Type B pancreatic cell (in vitro differentiated cells): ENCODE results near the gene TMEM266. TPM values are rescaled to one million over a fixed set of nuclear protein-coding genes. Genes with fewer than 3 reads are reported as not detected.

Experiments
- DNase-seq: peaks from one replicate; pipeline ENCODE4 v3.0.0; 2021; ENCODE audit warnings: mixed read lengths; ENCODE audit not compliant: unreplicated experiment; ENCODE audit errors: extremely low spot score
- H3K27ac Mint-ChIP-seq: 2 replicates; pipeline ENCODE4 v1.8.0; 2021; ENCODE audit warnings: mild to moderate bottlenecking, mixed read lengths
- H3K27me3 Mint-ChIP-seq: 2 replicates; pipeline ENCODE4 v1.8.0; 2021; ENCODE audit warnings: mixed read lengths
- H3K36me3 Mint-ChIP-seq: 2 replicates; pipeline ENCODE4 v1.8.0; 2021; ENCODE audit warnings: mixed read lengths
- H3K4me1 Mint-ChIP-seq: one replicate; pipeline ENCODE4 v1.8.0; 2021; ENCODE audit warnings: mixed read lengths; ENCODE audit not compliant: unreplicated experiment
- H3K4me3 Mint-ChIP-seq: 2 replicates; pipeline ENCODE4 v1.8.0; 2021; ENCODE audit warnings: mild to moderate bottlenecking, mixed read lengths
- H3K9me3 Mint-ChIP-seq: 2 replicates; pipeline ENCODE4 v1.8.0; 2021; ENCODE audit warnings: mixed read lengths
- total RNA-seq: library from RNA; stranded (reverse); gene quantifications from 2 replicates; pipeline ENCODE4 v1.2.1, GENCODE V29; 2021; ENCODE audit warnings: low replicate concordance
- TF ChIP-seq, protein P1 (sequence below): fragments of 200-600 bp; sonication (generic); conservative IDR thresholded peaks from 2 replicates; pipeline ENCODE4 v1.5.0; 2021; ENCODE audit warnings: antibody characterized with exemption, mild to moderate bottlenecking

TMEM266 gene
- total RNA-seq, 1 donor from 2014 or later, result 2.3 TPM

DNA sequence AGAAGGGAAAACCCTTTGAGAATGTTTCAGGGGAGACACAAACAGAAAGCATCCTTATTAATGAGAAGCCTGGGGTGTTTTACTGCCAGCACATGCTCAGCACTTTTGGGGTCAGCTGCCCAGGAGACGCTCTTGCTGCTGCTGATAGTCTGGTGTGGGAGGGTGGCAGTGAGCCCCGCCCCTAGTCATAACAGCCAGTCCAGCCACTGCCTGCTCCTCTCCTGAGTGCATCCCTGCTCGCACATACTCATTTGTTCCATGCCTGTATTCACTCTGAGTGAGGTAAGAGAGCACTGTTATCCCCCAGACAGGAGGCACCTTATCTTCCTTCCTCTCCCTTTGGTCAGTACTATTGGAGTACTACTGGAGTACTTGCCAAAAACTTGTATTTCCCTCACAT, 150.2 kb downstream of the TMEM266 start:
- peaks cover 17% of the 10 kb centered on the region for H3K4me1 Mint-ChIP-seq
- TF ChIP-seq, protein P1, sequence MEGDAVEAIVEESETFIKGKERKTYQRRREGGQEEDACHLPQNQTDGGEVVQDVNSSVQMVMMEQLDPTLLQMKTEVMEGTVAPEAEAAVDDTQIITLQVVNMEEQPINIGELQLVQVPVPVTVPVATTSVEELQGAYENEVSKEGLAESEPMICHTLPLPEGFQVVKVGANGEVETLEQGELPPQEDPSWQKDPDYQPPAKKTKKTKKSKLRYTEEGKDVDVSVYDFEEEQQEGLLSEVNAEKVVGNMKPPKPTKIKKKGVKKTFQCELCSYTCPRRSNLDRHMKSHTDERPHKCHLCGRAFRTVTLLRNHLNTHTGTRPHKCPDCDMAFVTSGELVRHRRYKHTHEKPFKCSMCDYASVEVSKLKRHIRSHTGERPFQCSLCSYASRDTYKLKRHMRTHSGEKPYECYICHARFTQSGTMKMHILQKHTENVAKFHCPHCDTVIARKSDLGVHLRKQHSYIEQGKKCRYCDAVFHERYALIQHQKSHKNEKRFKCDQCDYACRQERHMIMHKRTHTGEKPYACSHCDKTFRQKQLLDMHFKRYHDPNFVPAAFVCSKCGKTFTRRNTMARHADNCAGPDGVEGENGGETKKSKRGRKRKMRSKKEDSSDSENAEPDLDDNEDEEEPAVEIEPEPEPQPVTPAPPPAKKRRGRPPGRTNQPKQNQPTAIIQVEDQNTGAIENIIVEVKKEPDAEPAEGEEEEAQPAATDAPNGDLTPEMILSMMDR, result no peak
- no peak for DNase-seq
- no peak overlapping the region for H3K27ac Mint-ChIP-seq
- H3K36me3 Mint-ChIP-seq, result peaks cover 27% of the 10 kb centered on the region
- no peaks in the 10 kb centered on the region for H3K9me3 Mint-ChIP-seq
- no peaks in the 10 kb centered on the region for H3K27me3 Mint-ChIP-seq
- H3K4me3 Mint-ChIP-seq, result no peak overlapping the region

GRCh38 chr15:76215634-76216033, 155.8 kb downstream of the TMEM266 start:
- H3K36me3 Mint-ChIP-seq, result peaks cover 36% of the 10 kb centered on the region
- H3K9me3 Mint-ChIP-seq, result peaks cover 10% of the 10 kb centered on the region
- TF ChIP-seq, protein P1, result no peak
- no peak for DNase-seq
- H3K4me3 Mint-ChIP-seq, result no peak overlapping the region
- H3K27me3 Mint-ChIP-seq, result no peaks in the 10 kb centered on the region
- no peak overlapping the region for H3K27ac Mint-ChIP-seq
- H3K4me1 Mint-ChIP-seq, result peaks cover 6% of the 10 kb centered on the region

DNA sequence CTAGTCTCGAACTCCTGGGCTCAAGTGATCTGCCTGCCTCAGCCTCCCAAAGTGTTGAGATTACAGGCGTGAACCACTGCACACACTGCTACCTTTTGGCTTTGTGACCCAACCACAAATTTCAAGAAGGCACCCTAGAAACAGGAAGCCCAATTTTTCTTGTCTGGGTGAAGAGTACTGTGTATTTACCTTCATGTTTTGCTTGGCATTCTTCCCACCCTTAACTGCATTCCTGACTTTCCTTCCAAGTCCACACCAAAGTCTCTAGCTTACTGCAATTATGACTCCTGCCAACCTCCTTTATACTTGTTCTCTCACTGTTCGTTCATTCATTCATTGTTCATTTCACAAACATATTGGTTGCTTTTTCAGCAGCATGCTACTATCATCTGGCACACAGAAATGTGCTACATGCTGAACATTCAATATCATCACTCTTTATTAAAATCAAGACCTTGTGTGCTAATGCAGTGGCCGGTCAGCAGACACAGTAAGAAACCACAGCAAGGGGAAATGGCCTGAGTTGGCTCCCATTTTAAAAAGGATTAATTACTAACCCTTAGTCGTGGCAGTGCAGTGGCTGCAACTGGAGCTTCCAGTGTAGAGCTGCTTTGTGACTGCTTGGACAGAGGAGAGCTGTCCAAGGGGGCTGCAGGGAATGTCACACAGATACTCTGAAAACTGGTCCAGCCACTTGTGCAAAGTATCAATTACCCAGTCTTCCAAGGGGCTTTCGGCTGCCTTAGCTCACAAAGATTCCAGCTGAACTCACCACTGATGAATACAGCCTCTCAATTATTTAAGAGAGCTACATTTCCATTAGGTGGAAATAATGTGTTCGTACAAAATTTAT, 157.5 kb downstream of the TMEM266 start:
- H3K27me3 Mint-ChIP-seq, result no peaks in the 10 kb centered on the region
- H3K36me3 Mint-ChIP-seq, result peaks cover 40% of the 10 kb centered on the region
- H3K4me1 Mint-ChIP-seq, result peaks cover 6% of the 10 kb centered on the region
- no peak overlapping the region for H3K4me3 Mint-ChIP-seq
- TF ChIP-seq, protein P1, result no peak
- peaks cover 10% of the 10 kb centered on the region for H3K9me3 Mint-ChIP-seq
- no peak overlapping the region for H3K27ac Mint-ChIP-seq
- no peak for DNase-seq

- peaks cover 10% of the 10 kb centered on the region for H3K9me3 Mint-ChIP-seq
- no peak overlapping the region for H3K27ac Mint-ChIP-seq
- H3K4me3 Mint-ChIP-seq, result no peak overlapping the region
- DNase-seq, result no peak
- no peaks in the 10 kb centered on the region for H3K27me3 Mint-ChIP-seq
- peaks cover 6% of the 10 kb centered on the region for H3K4me1 Mint-ChIP-seq
- TF ChIP-seq, protein P1, result no peak
- peaks cover 41% of the 10 kb centered on the region for H3K36me3 Mint-ChIP-seq
Measured at GRCh38 chr15:76217882-76218217, 158.1 kb downstream of the TMEM266 start.

- no peak overlapping the region for H3K4me3 Mint-ChIP-seq
- TF ChIP-seq, protein P1, result no peak
- H3K27ac Mint-ChIP-seq, result no peak overlapping the region
- no peak for DNase-seq
- peaks cover 6% of the 10 kb centered on the region for H3K4me1 Mint-ChIP-seq
- H3K27me3 Mint-ChIP-seq, result no peaks in the 10 kb centered on the region
- peaks cover 47% of the 10 kb centered on the region for H3K36me3 Mint-ChIP-seq
- H3K9me3 Mint-ChIP-seq, result peaks cover 10% of the 10 kb centered on the region
Measured at GRCh38 chr15:76221085-76221767, 161.4 kb downstream of the TMEM266 start.
